ENCODE data around the gene EFL1.

- TF ChIP-seq ZNF274 (IDR thresholded peaks at IDR 0.05; ENCODE audit: low read depth, low read length) (no peak), YY1 (IDR thresholded peaks at IDR 0.05; ENCODE audit: insufficient read depth, insufficient read length) (no peak), SUZ12 (IDR thresholded peaks at IDR 0.05; ENCODE audit: extremely low read depth, insufficient read depth, insufficient read length) (no peak)
Observed at GRCh38 chr15:82138306-82138705, 124.2 kb downstream of the EFL1 start.

All from NT2/D1 (cell line).